GM19351 (cell line): ENCODE results near the gene CFAP61.
"Not testable (repeated sequence)": the region's sequence is repeated elsewhere in the genome, so short reads cannot be mapped to it uniquely, and the experiment has no call there.

ENCODE experiments used
- ATAC-seq: cut with Tn5 transposase; IDR thresholded peaks from one replicate; pipeline ENCODE4 v1.9.1; 2021; ENCODE audit warnings: mild to moderate bottlenecking, moderate library complexity; ENCODE audit not compliant: unreplicated experiment

The CFAP61 gene

DNA sequence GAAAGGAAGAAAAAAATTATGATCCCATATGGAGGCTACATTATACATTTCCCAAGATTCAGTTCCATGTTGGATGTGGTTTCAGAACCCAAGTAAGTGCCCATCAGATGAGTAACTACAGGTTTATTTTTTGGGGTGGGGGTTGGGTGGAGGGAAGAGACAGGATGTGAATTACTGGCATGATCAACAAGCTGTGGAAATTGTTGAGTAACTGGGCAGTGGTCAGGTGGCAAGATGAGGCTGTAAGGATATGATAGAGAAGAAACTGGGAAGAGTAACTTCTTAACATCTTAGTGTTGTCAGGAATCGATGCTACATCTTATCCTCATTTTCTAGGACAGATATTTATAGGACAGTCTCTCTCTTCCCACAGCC lies 153.5 kb downstream of the CFAP61 start:
- ATAC-seq = no peak

DNA sequence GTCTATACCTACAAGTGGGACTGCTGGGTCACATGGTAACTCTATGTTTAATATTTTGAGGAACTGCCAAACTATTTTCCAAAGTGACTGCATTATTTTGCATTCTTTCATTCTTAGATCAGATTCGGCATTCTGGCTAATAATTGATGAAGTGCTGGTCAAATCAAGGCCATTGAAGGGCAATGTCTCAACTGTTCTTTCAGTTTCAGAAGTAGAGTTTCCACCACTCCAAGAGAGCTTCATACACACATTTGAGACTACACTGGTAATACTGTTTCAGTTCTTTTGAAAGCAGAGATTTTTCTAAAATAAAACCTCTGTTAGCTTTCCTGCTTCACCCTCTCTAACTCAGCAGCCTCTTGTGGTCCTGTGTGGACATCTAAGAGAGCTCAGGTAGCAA lies 154.5 kb downstream of the CFAP61 start:
- peak; percentile 63 for ATAC-seq

DNA sequence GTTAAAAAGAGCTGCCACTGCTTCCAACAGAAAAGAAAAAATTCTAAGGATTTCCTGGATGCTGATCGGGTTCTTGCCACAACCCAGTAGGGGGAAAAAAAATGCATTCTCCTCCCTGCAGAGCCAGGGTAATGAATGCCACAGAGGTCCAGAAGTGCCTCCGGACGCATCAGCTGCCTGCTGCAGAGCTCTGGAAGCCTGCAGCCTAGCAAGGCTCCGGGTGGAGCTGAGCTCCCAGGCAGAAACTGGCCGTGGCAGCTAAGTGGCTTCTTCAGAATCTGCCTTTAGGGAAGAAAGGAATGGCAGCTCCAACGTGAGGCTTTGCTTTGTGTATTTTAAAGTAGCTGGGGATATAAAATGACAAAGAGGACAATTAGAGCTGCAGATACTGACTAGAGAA lies 155.0 kb downstream of the CFAP61 start:
- ATAC-seq = no peak

DNA sequence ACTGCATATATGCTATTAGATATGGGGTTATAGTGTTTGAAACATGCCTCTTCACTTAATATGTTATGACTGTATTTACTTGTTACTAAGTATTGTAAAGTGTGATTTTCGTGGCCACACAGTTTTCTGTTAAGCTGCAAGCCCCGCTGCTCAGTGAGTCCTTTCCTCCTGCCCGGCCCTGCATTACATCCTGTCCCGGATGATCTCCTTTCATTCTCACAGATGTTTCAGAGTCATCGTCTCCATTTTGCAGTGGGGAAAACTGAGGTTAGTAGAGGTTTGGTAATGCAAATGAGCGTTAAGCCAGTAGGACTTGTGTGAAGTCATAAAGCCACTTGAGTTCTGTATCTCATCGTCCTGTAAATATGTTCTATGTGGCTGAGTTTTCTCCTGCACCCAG lies 155.5 kb downstream of the CFAP61 start:
- peak; percentile 77 for ATAC-seq

DNA sequence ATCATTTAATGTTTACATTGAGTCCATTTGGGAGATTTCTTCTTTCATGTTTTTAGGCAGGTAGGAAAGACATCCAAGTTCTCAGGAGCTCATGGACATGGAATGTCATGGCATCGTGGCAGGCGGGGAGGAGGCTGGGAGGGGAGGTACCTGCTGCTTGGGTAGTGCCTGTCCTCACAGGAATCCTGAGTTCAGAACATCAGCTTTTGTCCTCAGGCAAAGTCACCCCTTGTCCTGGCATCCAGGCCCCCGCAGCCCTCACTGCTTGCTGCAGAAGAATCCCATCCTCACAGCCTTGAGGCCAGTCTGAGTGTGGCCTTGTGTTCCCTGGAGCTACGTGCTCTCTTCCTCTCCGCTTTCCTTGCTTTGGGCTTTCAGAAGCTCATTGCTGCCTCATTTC lies 157.4 kb downstream of the CFAP61 start:
- ATAC-seq = no peak

DNA sequence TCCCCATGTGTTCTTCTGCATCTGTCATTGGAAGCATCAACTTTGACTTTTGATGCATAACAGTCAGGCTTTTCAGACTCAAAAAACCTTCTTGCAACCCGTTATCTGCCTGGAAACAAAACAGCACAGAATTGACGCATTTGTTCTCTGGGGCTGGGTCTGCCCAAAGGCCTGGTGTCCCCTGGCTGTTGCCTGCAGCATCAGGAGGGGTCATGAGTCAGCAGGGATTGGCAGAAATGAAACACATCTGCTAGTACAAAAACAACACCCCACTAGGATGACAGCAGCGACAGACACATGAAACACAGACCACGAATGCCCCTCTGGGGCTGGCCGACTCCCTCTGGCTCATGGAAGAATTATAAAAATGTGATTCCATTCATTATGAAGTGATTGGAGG lies 158.0 kb downstream of the CFAP61 start:
- ATAC-seq = no peak

DNA sequence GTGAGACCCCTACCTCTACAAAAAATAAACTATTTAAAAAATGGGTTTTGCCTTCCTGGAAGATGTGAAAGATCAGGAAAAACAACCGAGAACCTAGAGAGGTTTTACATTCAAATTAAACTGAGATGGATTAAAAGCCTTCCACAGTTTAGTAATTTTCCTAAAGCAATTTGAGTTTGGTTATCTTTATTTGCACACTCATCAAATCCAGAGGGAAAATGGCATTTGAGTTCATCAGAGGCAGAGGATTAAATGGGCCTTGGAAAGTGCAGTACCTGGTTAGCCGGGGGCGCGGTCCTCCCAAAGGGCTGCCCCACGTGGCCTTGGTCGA lies 158.6 kb downstream of the CFAP61 start:
- no peak for ATAC-seq

DNA sequence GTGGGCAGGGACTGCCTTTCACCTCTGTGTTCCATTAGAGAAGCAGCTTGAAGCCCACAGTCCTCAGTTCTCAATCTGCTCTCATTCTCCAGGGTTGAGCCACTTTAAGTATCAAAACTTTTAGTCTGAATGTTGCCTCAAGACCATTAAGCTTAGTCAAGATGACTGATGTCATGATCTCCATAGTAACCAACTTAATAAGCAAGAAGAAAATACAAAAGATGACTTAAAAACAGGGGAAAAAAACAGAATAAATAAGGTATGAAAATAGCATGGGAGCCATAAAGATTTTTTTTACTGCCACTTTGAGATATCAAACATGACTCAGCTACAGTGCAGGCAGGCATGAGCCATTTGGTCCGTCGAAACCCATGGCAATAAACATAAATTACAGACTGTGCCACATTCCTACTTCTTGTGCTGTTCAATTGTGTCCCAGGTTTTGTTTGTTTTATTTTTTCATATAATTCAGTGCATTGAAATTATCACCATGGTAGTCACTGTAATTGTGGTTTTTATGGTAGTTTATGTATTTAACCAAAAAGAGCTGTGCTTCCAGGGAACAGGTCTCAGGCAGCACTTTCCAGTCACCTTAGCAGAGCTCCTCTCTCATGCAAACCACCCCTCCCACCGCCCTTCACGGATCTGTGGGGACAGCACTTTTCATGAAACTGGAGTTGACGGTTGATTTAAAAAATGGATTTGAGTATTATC lies 159.1 kb downstream of the CFAP61 start:
- no peak for ATAC-seq

DNA sequence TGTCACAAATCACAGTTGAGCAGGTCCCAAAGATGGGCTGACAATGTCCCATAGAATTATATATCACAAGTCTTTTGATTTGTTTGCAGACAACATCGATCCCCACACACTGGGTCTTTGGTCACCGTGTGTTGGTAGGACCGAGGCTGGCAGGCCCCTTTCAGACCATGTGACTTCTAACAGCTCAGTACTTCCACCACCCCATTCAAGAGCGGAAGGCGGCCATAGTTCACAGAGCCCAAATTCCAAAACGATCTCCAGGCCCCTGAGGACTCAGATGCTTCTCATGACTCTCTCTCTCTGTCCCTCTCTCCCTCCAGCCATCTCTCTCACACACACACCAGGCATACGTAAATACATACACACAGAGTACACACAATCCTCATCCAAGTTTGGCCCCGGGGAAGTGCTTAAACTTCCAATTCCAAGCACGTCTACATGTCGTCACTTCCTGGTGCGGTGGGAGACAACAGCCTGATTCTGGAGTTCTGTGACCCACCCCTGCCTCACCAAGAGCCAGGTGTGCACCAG lies 159.7 kb downstream of the CFAP61 start:
- no peak for ATAC-seq

DNA sequence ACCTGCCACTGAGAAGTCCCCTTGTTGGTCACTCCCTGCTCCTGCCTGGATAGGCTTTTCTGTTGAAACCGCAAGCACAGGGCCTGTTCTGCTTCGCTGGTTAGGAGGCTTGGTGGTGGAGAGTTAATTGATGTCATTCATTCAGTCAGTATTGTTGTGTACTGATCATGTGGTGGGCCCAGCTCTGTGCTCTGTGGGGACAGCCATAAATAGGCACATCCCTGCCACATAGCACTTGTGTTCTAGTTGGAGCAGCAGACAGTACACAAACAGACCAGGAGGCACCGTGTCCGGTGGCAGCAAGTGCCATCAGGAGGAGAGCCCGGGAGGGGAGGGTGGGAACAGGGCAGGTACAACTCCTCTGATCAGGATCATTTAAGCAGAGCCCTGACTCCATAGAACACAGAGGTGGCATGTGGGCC lies 160.4 kb downstream of the CFAP61 start:
- no peak for ATAC-seq

DNA sequence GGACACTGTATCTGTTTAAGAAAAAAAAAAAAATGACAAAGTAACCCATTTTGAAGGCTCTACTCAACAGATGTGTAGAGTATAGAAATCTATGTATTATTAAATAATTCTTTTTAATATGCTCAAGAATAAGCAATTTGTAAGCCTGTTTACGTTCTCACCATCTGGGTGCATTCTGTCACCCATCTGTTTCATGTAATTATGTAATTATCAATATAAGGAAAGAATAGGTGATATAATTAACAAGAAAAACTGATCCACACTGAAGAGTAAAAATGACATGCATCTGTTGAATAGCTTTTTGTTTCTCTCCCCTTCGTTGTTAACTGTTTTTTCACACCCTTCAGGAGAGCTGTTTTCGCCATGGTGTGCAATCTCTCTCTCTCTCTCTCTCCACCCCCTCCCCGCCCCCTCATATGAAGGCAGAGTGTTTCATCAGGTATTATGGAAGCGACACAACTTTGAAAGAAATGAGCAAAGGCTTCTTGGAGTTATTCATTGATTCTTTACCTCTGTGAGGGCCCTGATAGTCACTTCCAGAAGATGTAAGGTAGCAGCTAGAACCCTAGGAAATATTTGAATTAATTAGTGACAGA lies 161.3 kb downstream of the CFAP61 start:
- no peak for ATAC-seq

DNA sequence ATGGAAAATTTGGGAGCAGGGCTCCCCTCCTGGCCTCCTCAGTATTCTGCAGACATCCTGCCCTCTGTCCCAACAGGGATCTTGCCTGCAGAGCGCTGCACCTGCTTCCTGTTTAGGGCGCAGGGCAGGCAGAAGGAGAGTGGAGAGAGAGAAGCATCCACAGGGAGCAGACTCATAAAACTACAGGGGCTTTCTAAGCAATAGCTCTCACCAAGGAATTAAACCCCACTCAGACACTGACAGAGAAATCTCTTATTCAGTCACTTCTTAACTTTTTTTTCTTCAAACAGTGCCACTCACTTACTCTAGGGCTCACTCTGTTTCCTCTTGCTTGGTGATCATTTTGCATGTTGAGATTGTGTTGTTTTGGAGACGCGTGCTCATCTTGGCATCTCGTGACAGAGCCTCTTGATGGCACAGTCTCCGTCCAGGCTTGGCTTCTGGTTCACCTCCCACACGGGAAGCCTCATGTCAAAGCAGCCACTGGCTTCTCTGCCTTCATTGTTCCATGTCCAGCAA lies 162.5 kb downstream of the CFAP61 start:
- ATAC-seq = no peak

DNA sequence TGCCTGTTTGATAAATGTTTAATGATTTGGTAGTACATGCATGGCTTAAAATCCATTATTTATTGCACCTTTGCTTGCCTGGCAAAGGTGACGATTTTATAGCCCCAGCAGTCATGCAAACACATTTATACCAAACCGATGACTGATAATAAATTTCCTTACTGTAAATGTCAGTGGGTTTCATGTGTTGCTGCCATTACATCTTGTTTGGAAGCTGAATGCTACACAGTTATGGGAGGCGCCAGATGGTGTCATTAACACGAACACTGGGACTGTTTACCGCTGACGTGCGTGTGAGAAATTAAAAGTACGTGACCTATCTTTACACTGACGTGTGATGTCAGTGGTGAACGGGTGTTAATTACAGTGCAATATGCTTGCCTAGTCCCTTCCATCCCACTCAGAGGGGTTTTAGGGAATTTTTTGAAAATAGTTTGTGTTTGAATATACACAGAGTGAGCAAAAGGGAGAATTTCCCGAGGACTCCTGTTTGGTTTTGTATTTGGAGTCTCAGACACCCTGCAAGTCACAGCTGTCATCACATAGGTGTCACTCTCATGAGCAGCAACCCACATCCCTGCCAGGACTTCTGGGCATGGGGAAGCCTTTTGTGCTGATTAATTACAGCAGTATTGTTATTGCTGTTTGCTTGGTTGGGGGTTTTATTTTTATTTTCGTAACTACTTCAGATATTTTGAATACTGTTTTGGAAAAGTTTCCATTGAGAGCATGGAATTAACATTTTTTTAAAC lies 163.8 kb downstream of the CFAP61 start:
- no peak for ATAC-seq

DNA sequence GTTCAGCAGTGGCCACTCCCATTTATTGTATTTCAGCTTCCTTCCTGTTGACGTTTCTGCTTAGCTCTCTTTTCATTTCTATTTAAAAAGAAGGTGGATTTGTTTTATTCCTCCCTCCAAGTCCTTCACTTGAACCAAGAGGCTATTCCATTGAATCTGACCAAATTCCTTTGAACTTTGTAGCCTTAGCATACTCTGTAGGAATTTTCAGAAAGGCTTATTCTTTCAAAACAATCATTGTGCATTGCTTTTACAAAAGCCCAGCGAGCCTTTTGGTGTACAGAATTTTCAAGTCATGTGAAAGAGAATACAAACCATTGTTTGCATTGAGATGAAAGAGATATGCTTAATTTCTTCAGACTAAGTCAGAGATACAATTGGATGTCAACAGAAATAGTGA lies 164.6 kb downstream of the CFAP61 start:
- no peak for ATAC-seq

DNA sequence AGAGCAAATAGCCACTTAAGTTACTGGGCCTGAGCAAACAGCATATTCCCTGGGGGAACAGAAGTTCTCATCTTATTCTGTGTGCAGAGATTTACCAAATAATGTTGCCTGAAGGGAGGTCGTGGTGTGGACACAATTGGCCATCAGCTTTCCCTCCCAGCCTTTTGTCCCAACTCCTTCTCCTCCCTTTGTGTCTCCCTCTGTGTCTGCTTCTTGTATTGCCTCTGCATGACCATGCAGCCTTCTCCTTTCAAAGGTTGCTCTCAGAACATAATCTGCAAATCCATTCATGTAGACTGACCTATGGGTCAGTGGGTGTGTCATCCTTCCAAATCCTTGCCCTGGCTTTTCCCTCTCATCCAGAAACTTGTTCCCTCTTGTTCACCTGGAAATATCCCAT lies 165.3 kb downstream of the CFAP61 start:
- ATAC-seq = no peak

DNA sequence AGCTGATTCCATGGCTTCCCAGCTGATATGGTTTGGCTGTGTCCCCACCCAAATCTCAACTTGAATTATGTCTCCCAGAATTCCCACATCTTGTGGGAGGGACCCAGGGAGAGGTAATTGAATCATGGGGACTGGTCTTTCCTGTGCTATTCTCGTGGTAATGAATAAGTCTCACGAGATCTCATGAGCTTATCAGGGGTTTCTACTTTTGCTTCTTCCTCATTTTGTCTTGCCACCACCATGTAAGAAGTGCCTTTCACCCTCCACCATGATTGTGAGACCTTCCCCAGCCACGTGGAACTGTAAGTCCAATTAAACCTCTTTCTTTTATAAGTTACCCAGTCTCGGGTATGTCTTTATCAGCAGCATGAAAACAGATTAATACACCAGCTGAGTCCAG lies 165.8 kb downstream of the CFAP61 start:
- ATAC-seq = not testable (repeated sequence)

DNA sequence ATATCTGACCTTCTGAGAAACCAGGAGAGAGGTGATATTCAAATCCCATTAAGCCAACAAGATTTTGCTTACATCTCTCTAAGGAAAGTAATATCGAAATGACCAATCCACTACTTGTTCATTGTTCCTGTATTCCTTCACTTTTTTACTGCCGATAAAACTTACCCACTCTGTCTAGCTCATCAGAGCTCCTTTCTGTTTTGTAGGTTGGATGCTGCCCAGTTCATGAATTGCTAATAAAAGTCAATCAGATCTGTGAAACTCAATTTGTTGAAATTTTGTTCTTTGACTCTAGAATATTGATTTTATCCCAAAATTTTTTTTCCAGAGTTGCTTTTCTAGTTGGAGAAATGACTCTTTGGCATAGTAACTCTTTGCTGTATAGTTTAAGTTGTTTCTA lies 166.7 kb downstream of the CFAP61 start:
- ATAC-seq = no peak

DNA sequence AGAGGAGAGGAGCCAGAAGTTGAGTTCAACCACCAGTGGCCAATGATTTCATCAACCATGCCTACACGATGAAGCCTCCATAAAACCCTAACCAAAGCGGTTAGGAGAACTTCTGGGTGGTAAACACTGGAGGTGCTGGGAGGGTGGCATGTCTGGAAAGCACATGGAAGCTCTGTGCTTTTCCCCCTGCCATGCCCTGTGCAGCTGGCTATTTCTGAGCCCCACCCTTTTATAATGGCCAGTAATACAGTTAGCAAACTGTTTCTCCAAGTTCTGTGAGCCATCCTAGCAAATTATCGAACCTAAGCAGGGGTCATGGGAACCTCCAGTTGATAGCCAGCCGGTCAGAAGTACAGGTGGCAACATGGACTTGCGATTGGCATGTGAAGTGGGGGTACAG lies 167.8 kb downstream of the CFAP61 start:
- no peak for ATAC-seq

DNA sequence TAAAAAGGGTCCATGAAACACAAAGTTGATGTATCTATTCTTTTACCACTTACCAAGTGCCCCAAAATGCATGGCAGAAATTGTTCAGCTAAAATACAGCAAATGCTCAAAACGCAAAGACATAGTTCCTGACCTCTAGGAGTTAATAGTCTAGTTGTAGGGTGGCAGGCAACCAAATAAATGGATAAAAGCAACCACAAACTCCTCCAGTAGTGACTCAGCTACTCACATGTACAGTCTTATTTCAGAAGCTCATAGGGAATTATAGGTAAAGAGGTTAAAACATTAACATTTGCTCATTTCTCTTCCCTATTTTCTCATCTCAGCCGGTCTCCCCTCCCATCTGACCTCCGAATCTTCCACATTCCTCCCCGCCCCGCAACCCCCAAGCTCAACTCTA lies 171.6 kb downstream of the CFAP61 start:
- ATAC-seq = no peak

DNA sequence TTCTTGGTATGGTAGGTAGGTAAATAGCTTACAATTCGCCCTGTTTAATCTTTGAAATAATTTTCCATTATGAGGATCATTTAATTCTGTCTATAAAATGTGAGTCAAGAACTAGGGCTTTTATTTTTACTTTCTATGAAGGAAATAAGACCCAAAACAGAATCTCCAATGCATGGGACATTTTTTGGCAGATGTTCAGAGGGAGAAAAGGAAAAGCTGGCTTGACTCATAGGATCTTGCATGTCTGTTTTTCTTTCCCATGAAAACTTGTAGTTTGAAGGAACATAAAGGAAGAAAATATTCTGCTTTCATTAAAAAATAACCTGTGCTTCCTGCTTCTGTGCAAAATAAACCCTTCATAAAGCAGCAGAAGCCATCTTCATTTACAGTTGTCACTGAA lies 172.5 kb downstream of the CFAP61 start:
- ATAC-seq = no peak

DNA sequence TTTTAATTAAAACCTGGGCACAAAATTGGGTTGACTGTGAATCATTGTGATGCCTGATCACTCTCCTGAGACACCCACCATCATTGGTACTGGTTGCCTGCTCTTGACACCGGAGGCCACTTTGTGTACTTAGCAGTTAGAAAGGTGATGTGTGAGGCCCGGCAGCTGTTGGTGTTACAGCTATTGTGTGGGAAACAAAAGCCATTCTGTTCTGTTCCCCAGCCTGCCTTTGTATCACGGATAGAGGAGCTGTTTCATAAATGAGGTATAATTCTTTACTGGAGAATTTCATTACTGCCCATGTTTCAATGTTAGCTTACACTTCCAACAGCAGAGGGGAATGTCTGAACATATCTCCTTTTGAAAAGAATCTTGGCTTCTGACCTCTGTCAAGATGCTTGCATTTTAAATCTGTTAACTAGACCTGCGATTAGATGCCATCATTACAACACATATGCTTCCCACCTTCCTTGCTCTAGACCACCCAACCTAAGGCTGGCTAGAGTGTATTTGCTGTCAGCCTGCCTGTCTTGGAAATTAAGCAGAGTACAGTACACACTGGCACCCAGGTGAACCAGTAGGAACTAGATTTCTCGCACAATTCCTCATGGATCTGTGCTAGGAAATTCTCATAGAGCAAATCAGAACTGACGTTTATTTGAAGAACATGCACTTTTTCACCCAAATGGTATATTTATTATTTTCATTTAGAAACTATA lies 173.2 kb downstream of the CFAP61 start:
- ATAC-seq = no peak
